HepG2 (cell line): ENCODE data around the gene ARL16. TPM values are rescaled to one million over a fixed set of nuclear protein-coding genes. Genes with fewer than 3 reads are reported as not detected.

Experiments
- GZF1 ChIP-seq: sonication (generic); formaldehyde crosslinking; IDR thresholded peaks from 2 replicates; pipeline ENCODE4 v1.5.1; 2020; ENCODE audit warnings: mild to moderate bottlenecking, missing genetic modification reagents
- HCFC1 ChIP-seq: fragments of 150-350 bp; IDR thresholded peaks from 2 replicates; pipeline ENCODE4 v1.6.1; 2014; ENCODE audit warnings: low read depth, low read length
- HMG20B ChIP-seq: conservative IDR thresholded peaks from 2 replicates; pipeline ENCODE4 v1.6.1; 2016; ENCODE audit warnings: missing genetic modification reagents, missing compliant biosample characterization
- JUN ChIP-seq: sonication (generic); formaldehyde crosslinking; IDR thresholded peaks from 2 replicates; pipeline ENCODE4 v1.4.0; 2020; ENCODE audit warnings: mild to moderate bottlenecking, missing genetic modification reagents
- KDM5A ChIP-seq: fragments of 200-600 bp; sonication (generic); IDR thresholded peaks from 2 replicates; pipeline ENCODE4 v1.7.0; 2018; ENCODE audit warnings: antibody characterized with exemption, mild to moderate bottlenecking, low read length, borderline replicate concordance
- KMT2B ChIP-seq: IDR thresholded peaks from 2 replicates; pipeline ENCODE4 v1.6.1; 2016; ENCODE audit warnings: missing genetic modification reagents, missing compliant biosample characterization
- MBD4 ChIP-seq: IDR thresholded peaks from 2 replicates; pipeline ENCODE4 v1.6.1; 2012; ENCODE audit warnings: low read length, inconsistent platforms, borderline replicate concordance
- MXD3 ChIP-seq: IDR thresholded peaks from 2 replicates; pipeline ENCODE4 v1.6.1; 2016; ENCODE audit warnings: mild to moderate bottlenecking, missing biosample characterization, missing genetic modification reagents
- NFKB2 ChIP-seq: sonication (generic); formaldehyde crosslinking; IDR thresholded peaks from 2 replicates; pipeline ENCODE4 v1.4.0; 2020; ENCODE audit warnings: missing genetic modification reagents, borderline replicate concordance
- NR2F6 ChIP-seq, 2 experiments: IDR thresholded peaks; 2 replicates each; pipeline ENCODE4 v1.6.1; 2016; ENCODE audit warnings: antibody characterized with exemption in 1 of 2, mild to moderate bottlenecking in 1 of 2
- RARA ChIP-seq: IDR thresholded peaks from 2 replicates; pipeline ENCODE4 v1.6.1; 2016; ENCODE audit warnings: missing genetic modification reagents, missing compliant biosample characterization
- TFE3 ChIP-seq: IDR thresholded peaks from 2 replicates; pipeline ENCODE4 v1.6.1; 2016
- TRIM24 ChIP-seq: sonication (generic); formaldehyde crosslinking; IDR thresholded peaks from 2 replicates; pipeline ENCODE4 v1.8.0; 2022; ENCODE audit warnings: mild to moderate bottlenecking, missing genetic modification reagents
- ZFP36L2 ChIP-seq: sonication (generic); formaldehyde crosslinking; IDR thresholded peaks from 2 replicates; pipeline ENCODE4 v1.4.0; 2020; ENCODE audit warnings: missing genetic modification reagents
- ZNF34 ChIP-seq: sonication (generic); formaldehyde crosslinking; IDR thresholded peaks from 2 replicates; pipeline ENCODE4 v1.4.0; 2020; ENCODE audit warnings: mild to moderate bottlenecking, missing genetic modification reagents, borderline replicate concordance
- ZNF772 ChIP-seq: sonication (generic); formaldehyde crosslinking; IDR thresholded peaks from 2 replicates; pipeline ENCODE4 v1.5.0; 2020; ENCODE audit warnings: mild to moderate bottlenecking, missing genetic modification reagents
- ZNF782 ChIP-seq: sonication (generic); formaldehyde crosslinking; IDR thresholded peaks from 2 replicates; pipeline ENCODE4 v1.4.0; 2020; ENCODE audit warnings: missing genetic modification reagents, mild to moderate bottlenecking, borderline replicate concordance
- ZNF879 ChIP-seq: sonication (generic); formaldehyde crosslinking; IDR thresholded peaks from 2 replicates; pipeline ENCODE4 v1.8.1; 2023; ENCODE audit warnings: missing genetic modification reagents
- polyA plus RNA-seq, 8 experiments: library from polyadenylated mRNA; depleted of rRNA in 3 of 8; stranded (reverse) in 7 of 8; unstranded in 1 of 8; fragments of >200 nt; fragmentation: Illumina TruSeq in 4 of 8; extraction: Trizol in 4 of 8; gene quantifications; 2 replicates each; pipeline versions ENCODE4 v1.2.1 to v1.2.3, GENCODE V29; 2011 to 2016; ENCODE audit warnings: low read depth in 4 of 8, missing spikeins in 1 of 8, mixed read lengths in 1 of 8; ENCODE audit not compliant: insufficient read depth in 1 of 8
- total RNA-seq, 5 experiments: library from RNA; depleted of rRNA; stranded (reverse); fragments of >200 nt; fragmentation: Illumina TruSeq; extraction: Trizol; gene quantifications; 2 replicates each; pipeline ENCODE4 v1.2.3, GENCODE V29; 2016; ENCODE audit warnings: low read depth in 1 of 5
- TF ChIP-seq, protein P1 (sequence below): sonication (generic); formaldehyde crosslinking; IDR thresholded peaks from 2 replicates; pipeline ENCODE4 v1.4.0; 2020; ENCODE audit warnings: missing genetic modification reagents
- TF ChIP-seq, protein P2 (sequence below): sonication (generic); formaldehyde crosslinking; IDR thresholded peaks from 2 replicates; pipeline ENCODE4 v1.8.0; 2022; ENCODE audit warnings: mild to moderate bottlenecking, missing genetic modification reagents
- TF ChIP-seq, protein P3 (sequence below): sonication (generic); formaldehyde crosslinking; IDR thresholded peaks from 2 replicates; pipeline ENCODE4 v1.4.0; 2020; ENCODE audit warnings: mild to moderate bottlenecking, missing genetic modification reagents
- TF ChIP-seq, protein P4 (sequence below): sonication (generic); formaldehyde crosslinking; IDR thresholded peaks from 2 replicates; pipeline ENCODE4 v1.5.1; 2020; ENCODE audit warnings: missing genetic modification reagents, mild to moderate bottlenecking, borderline replicate concordance

ARL16 gene
- total and polyA plus RNA-seq, 2 of the 13 experiments (the other 11 are each of a cell fraction or from before 2014, with no cell fraction given) = 20.8 to 30.8 TPM

DNA sequence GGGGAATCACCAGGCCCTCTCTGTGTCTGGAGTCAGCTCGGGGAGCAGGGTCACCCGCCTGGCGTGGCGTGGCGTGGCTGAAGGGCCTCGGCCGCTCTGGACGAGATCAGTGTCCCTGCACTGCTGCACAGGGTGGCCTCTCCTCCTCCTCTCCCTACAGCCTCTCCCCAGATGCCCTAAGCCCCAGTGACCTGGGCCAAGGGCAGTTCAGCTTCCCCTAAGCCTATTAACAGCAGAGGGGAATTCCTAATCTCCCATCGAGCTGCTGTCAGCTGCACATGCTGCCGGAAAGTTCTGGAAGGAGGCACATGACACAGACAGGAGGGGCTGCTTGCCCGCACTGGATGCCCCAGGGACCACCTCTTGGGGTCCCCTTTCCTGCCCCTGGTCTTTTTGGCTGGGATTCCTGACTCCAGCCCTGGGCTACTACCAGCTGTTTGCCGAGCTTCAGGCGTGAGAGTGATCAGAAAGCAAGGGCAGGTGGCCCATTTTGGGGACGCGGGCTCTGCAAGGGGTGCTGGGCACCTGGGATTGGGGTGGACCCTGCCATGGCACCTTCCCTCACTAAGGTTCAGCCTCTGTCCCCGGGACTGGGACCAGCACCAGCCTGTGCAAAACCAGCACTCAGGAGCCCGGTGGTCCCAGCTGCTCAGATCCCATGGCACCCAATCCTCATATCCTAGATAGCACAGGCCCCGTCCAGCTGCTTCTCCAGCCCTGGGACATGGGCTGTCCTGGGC lies 28.0 kb downstream of the ARL16 start (continued):
- TF ChIP-seq TFE3 (CRISPR knock-in tag) = peak; percentile 65
- TF ChIP-seq KDM5A = no peak
- TF ChIP-seq HCFC1 = no peak
- no peak for TF ChIP-seq MBD4
- TF ChIP-seq, protein P1, sequence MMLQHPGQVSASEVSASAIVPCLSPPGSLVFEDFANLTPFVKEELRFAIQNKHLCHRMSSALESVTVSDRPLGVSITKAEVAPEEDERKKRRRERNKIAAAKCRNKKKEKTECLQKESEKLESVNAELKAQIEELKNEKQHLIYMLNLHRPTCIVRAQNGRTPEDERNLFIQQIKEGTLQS (CRISPR knock-in tag) = no peak
- peak; percentile 61; the same call in 1 of the 2 replicates for TF ChIP-seq NR2F6 (IDR thresholded peaks at IDR 0.05)
- TF ChIP-seq NR2F6 (CRISPR knock-in tag; IDR thresholded peaks at IDR 0.05) = peak; percentile 59; the same call in 1 of the 2 replicates
- no peak for TF ChIP-seq TRIM24
- TF ChIP-seq, protein P2, sequence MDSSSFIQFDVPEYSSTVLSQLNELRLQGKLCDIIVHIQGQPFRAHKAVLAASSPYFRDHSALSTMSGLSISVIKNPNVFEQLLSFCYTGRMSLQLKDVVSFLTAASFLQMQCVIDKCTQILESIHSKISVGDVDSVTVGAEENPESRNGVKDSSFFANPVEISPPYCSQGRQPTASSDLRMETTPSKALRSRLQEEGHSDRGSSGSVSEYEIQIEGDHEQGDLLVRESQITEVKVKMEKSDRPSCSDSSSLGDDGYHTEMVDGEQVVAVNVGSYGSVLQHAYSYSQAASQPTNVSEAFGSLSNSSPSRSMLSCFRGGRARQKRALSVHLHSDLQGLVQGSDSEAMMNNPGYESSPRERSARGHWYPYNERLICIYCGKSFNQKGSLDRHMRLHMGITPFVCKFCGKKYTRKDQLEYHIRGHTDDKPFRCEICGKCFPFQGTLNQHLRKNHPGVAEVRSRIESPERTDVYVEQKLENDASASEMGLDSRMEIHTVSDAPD (CRISPR knock-in tag) = no peak
- TF ChIP-seq, protein P3, sequence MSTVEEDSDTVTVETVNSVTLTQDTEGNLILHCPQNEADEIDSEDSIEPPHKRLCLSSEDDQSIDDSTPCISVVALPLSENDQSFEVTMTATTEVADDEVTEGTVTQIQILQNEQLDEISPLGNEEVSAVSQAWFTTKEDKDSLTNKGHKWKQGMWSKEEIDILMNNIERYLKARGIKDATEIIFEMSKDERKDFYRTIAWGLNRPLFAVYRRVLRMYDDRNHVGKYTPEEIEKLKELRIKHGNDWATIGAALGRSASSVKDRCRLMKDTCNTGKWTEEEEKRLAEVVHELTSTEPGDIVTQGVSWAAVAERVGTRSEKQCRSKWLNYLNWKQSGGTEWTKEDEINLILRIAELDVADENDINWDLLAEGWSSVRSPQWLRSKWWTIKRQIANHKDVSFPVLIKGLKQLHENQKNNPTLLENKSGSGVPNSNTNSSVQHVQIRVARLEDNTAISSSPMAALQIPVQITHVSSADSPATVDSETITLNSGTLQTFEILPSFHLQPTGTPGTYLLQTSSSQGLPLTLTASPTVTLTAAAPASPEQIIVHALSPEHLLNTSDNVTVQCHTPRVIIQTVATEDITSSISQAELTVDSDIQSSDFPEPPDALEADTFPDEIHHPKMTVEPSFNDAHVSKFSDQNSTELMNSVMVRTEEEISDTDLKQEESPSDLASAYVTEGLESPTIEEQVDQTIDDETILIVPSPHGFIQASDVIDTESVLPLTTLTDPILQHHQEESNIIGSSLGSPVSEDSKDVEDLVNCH (CRISPR knock-in tag) = no peak
- no peak for TF ChIP-seq JUN
- TF ChIP-seq ZNF782 = peak; percentile 35; the same call in 1 of the 2 replicates
- no peak for TF ChIP-seq KMT2B (CRISPR knock-in tag)
- TF ChIP-seq MXD3 = peak; percentile 39; the same call in 1 of the 2 replicates
- TF ChIP-seq RARA (CRISPR knock-in tag) = peak; percentile 96
- TF ChIP-seq NFKB2 = peak; percentile 43; the same call in 1 of the 2 replicates
- no peak for TF ChIP-seq ZFP36L2
- TF ChIP-seq ZNF879 (CRISPR knock-in tag) = 0 out of 2 replicates have a peak, but pooled peaks have one; percentile 47
- TF ChIP-seq, protein P4, sequence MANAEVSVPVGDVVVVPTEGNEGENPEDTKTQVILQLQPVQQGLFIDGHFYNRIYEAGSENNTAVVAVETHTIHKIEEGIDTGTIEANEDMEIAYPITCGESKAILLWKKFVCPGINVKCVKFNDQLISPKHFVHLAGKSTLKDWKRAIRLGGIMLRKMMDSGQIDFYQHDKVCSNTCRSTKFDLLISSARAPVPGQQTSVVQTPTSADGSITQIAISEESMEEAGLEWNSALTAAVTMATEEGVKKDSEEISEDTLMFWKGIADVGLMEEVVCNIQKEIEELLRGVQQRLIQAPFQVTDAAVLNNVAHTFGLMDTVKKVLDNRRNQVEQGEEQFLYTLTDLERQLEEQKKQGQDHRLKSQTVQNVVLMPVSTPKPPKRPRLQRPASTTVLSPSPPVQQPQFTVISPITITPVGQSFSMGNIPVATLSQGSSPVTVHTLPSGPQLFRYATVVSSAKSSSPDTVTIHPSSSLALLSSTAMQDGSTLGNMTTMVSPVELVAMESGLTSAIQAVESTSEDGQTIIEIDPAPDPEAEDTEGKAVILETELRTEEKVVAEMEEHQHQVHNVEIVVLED (CRISPR knock-in tag) = no peak
- TF ChIP-seq ZNF772 = 0 out of 2 replicates have a peak, but pooled peaks have one; percentile 14
- TF ChIP-seq GZF1 (CRISPR knock-in tag) = no peak
- TF ChIP-seq HMG20B (CRISPR knock-in tag) = no peak
- TF ChIP-seq ZNF34 (CRISPR knock-in tag) = no peak
